ENCODE measurements around the gene BRI3BP. TPM values are rescaled to one million over a fixed set of nuclear protein-coding genes. Genes with fewer than 3 reads are reported as not detected.

BRI3BP gene
- total and polyA plus RNA-seq, 9 of the 15 experiments (the other 6 are each of a cell fraction or from before 2014, with no cell fraction given): 12.3 to 25.0 (median 16.6) TPM

GRCh38 chr12:125050868-125051267, 57.4 kb downstream of the BRI3BP start:
- intact Hi-C loops (cut with micrococcal nuclease): no loop called here
- TF ChIP-seq ZNF511 (CRISPR knock-in tag; IDR thresholded peaks at IDR 0.05): no peak
- no peak for TF ChIP-seq ZFP36 (IDR thresholded peaks at IDR 0.05; ENCODE audit: low read depth, low read length, partially characterized antibody)
- no peak for TF ChIP-seq NEUROD1 (IDR thresholded peaks at IDR 0.05; ENCODE audit: borderline replicate concordance, low read depth, low read length, partially characterized antibody)
- TF ChIP-seq MCM7 (IDR thresholded peaks at IDR 0.05): no peak
- no peak for TF ChIP-seq NR0B1 (IDR thresholded peaks at IDR 0.05; ENCODE audit: partially characterized antibody)
- no peak for TF ChIP-seq SOX6 (IDR thresholded peaks at IDR 0.05)
- no peak for TF ChIP-seq ZZZ3 (IDR thresholded peaks at IDR 0.05)
- TF ChIP-seq PML (IDR thresholded peaks at IDR 0.05; ENCODE audit: low read length): no peak
- no peak for TF ChIP-seq STAT5A (IDR thresholded peaks at IDR 0.05; ENCODE audit: borderline replicate concordance, low read length)
- no peak for TF ChIP-seq EHMT2 (IDR thresholded peaks at IDR 0.05)
- TF ChIP-seq UBTF (IDR thresholded peaks at IDR 0.05; ENCODE audit: borderline replicate concordance in 1 of 2, low read depth in 2 of 2, low read length in 2 of 2): no peak
- TF ChIP-seq BMI1 (IDR thresholded peaks at IDR 0.05; ENCODE audit: low read length): no peak
- TF ChIP-seq SIN3A (IDR thresholded peaks at IDR 0.05; ENCODE audit: borderline replicate concordance in 2 of 2, control insufficient read depth in 1 of 2, low read depth in 2 of 2, low read length in 2 of 2): no peak
- no peak for TF ChIP-seq ZNF764 (CRISPR knock-in tag; IDR thresholded peaks at IDR 0.05; ENCODE audit: low read depth)
- no peak for TF ChIP-seq SLC30A9 (CRISPR knock-in tag; IDR thresholded peaks at IDR 0.05)
- no peak for TF ChIP-seq ZNF121 (CRISPR knock-in tag; conservative IDR thresholded peaks at IDR 0.05)
- no peak for TF ChIP-seq ZFP91 (CRISPR knock-in tag; IDR thresholded peaks at IDR 0.05)
- Histone ChIP-seq H3K36me3 (ENCODE audit: control insufficient read depth, insufficient read depth, low read length) (no peaks in the 10 kb centered on the region), H3K4me3 (no peak overlapping the region), H3K9me1 (ENCODE audit: control insufficient read depth, insufficient read depth, low read length) (no peaks in the 10 kb centered on the region), H3K27ac (ENCODE audit: extremely low read depth, low read depth, low read length) (no peak overlapping the region), H3K4me2 (ENCODE audit: insufficient read depth, low read length) (no peak overlapping the region), H3K79me2 (ENCODE audit: control insufficient read depth, insufficient read depth, low read length) (no peaks in the 10 kb centered on the region), H2AFZ (ENCODE audit: low read depth, low read length) (0 out of 2 replicates have a peak overlapping the region, but pooled peaks have one; percentile 12), H3K27me3 (ENCODE audit: control insufficient read depth in 2 of 2, insufficient read depth in 2 of 2, low read length in 2 of 2) (peaks cover 0 to 7% of the 10 kb centered on the region in 2 experiments; a peak in 3 of 5 replicates), H3K9ac (ENCODE audit: insufficient read depth in 1 of 2, low read depth in 2 of 2, low read length in 2 of 2) (no peak overlapping the region), H4K20me1 (replicated peaks; ENCODE audit: control insufficient read depth, insufficient read depth, low read length) (no peaks in the 10 kb centered on the region), H3K9me3 (replicated peaks; ENCODE audit: control insufficient read depth, insufficient read depth, low read depth, low read length) (no peaks in the 10 kb centered on the region), H3K4me1 (replicated peaks in 1 of 2; ENCODE audit: control insufficient read depth in 2 of 2, insufficient read depth in 2 of 2, low read length in 2 of 2) (peaks cover 2 to 9% of the 10 kb centered on the region in 2 experiments; a peak in 4 of 5 replicates)
- no peak for DNase-seq (ENCODE audit: extremely low read depth in 1 of 4, low spot score in 3 of 4)
- ChIA-PET CTCF (ENCODE audit: low intra/inter-chr PET ratio) (no interaction called here), POLR2A (no interaction called here)
- no peak for ATAC-seq
- BruUV-seq (replicated peaks): no TSS peak
- in situ Hi-C loops (cut with MboI): no loop called here
- 40% methylated on average over 3 of the region's 3 CpGs for WGBS (ENCODE audit: insufficient coverage, low coverage, missing lambda C conversion rate)
- no peak for FAIRE-seq
